ENCODE data around the gene DNAJB1. TPM values are rescaled to one million over a fixed set of nuclear protein-coding genes. Genes with fewer than 3 reads are reported as not detected.
A peak's percentile ranks its signal among the peaks of the same experiment; 100 is the strongest.

DNAJB1 gene
- total and polyA plus RNA-seq, 4 donors = 72.2 to 171 (median 94.5) TPM

DNA sequence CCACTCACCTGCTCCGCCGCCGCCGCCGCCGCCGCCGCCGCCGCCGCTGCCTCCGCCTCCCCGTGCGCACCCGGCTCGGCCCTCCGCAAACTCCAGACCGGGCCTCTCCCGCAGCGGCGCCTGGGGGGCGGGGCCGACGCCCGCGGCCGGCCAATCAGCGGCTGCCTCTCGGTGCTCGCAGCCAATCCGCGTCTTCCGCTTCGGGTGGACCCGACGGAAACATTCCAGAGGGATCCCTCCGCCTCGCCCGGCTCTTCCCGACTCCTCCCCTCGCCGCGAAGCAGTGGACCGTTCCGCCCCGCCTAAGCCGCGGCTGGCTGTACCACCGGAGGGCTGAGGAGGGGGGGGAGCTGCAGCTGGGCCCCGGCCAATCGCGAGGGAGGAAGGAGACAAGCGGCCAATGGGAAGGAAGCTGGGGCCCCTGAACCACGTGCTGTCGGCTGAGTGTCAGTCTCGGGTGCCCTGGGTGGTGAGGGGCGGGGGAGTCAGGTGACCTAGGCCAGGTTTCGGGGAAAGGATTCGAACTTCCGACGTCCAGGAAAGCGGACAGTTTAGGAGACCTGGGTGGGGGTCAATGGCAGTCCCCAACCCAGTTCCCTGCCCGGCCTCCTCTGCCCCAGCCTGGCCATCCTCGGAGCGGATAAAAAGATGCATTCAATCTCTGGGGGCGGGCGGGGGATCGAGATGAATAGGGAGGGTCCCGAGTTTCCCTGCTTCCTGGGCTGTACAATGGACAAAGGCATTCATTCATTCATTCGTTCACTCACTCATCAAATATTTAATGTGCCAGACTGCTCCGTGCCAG lies 22.0 kb downstream of the DNAJB1 start, which contains the start of gene GIPC1:
Gene GIPC1, minus strand, starts transcription at position 99 of the 805 bp plus-strand sequence. CDS start 13,151 bp downstream, outside the sequence.
- Histone ChIP-seq H3K27ac (ENCODE audit: low read depth in 1 of 2, low read length in 1 of 2) (peak within 1 kb of the TSS; percentile 64 to 91), H3K9ac (ENCODE audit: insufficient read depth in 1 of 2, low read length in 2 of 2) (peak within 1 kb of the TSS; percentile 25 to 53), H3K9me3 (ENCODE audit: control insufficient read depth in 4 of 4, insufficient read depth in 3 of 4, low read length in 3 of 4) (no peaks in the 10 kb centered on the region), H3K4me1 (ENCODE audit: control insufficient read depth in 5 of 5, insufficient read depth in 5 of 5, low read length in 5 of 5) (peaks cover 0 to 18% (median 9%) of the 10 kb centered on the region in 5 donors), H3K27me3 (ENCODE audit: control insufficient read depth in 3 of 3, insufficient read depth in 3 of 3, low read length in 2 of 3) (no peaks in the 10 kb centered on the region), H3K36me3 (ENCODE audit: control insufficient read depth in 4 of 4, insufficient read depth in 4 of 4, low read length in 4 of 4) (peaks cover 0 to 9% (median 3%) of the 10 kb centered on the region in 4 donors), H3K4me3 (peak within 1 kb of the TSS; percentile 61)
- no peak for TF ChIP-seq CTCF (IDR thresholded peaks at IDR 0.05; ENCODE audit: control extremely low read depth, extremely low read depth)
- peak; percentile 99 to 100 (median 99) for DNase-seq
- 5 to 8% methylated on average over 44 to 63 of the region's 71 CpGs for WGBS, 2 donors
- peak; percentile 94 for ATAC-seq (ENCODE audit: insufficient read depth, low FRiP score)

- no peaks in the 10 kb centered on the region for H3K9me3 ChIP-seq (ENCODE audit: control insufficient read depth in 4 of 4, insufficient read depth in 3 of 4, low read length in 3 of 4)
- ATAC-seq (ENCODE audit: insufficient read depth, low FRiP score) (no peak), DNase-seq (no peak)
- 0 to 2% methylated on average over 20 to 28 of the region's 28 CpGs for WGBS, 2 donors
- H3K9ac ChIP-seq (ENCODE audit: insufficient read depth in 1 of 2, low read length in 2 of 2) = peak overlapping the region; percentile 25 to 53
- peak overlapping the region; percentile 64 to 81 for H3K27ac ChIP-seq (ENCODE audit: low read depth in 1 of 2, low read length in 1 of 2)
- H3K4me3 ChIP-seq = peak overlapping the region; percentile 61
- peaks cover 0 to 9% (median 3%) of the 10 kb centered on the region in 4 donors for H3K36me3 ChIP-seq (ENCODE audit: control insufficient read depth in 4 of 4, insufficient read depth in 4 of 4, low read length in 4 of 4)
- peaks cover 0 to 18% (median 9%) of the 10 kb centered on the region in 5 donors for H3K4me1 ChIP-seq (ENCODE audit: control insufficient read depth in 5 of 5, insufficient read depth in 5 of 5, low read length in 5 of 5)
- TF ChIP-seq CTCF (IDR thresholded peaks at IDR 0.05; ENCODE audit: control extremely low read depth, extremely low read depth) = no peak
- H3K27me3 ChIP-seq (ENCODE audit: control insufficient read depth in 3 of 3, insufficient read depth in 3 of 3, low read length in 2 of 3) = no peaks in the 10 kb centered on the region
Observed at GRCh38 chr19:14495672-14496028, 22.5 kb downstream of the DNAJB1 start.

DNA sequence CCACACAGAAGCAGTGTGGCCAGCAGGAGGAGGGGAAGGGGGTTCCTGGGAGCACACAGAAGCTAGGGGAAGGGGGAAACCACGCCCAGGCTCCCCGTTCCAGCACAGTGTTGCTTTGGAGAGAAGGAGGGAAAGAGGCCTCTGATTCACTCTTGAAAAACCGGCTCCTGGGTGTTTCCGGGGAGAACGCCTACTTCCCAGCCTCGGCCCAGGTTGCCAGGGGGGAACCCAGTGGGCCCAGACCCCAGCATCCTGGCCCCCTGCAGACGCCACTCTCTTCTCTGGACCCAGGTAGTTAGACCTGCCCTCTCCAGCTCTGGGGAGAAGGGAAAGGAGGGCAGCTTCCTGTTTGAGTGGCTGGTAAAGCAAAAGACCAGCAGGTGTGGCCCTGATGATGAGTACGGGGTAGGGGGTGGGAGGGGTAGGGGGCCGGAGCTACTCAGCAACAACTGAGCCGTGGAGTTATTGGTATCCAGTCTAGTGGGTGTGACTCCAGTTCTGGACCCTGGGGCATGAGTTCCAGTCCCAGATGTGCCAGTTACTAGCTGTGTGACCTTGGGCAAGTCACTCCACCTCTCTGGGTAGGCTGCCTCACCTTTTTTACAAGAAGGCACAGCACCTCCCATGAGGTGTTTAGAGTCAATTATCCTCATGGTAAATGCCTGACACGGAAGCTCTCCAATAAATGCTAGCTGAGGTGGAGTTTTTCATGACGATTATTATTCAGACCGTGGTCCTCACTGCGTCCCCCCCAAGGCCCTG lies 23.1 kb downstream of the DNAJB1 start:
- Histone ChIP-seq H3K27me3 (ENCODE audit: control insufficient read depth in 3 of 3, insufficient read depth in 3 of 3, low read length in 2 of 3) (no peaks in the 10 kb centered on the region), H3K4me1 (ENCODE audit: control insufficient read depth in 5 of 5, insufficient read depth in 5 of 5, low read length in 5 of 5) (peaks cover 0 to 18% (median 9%) of the 10 kb centered on the region in 5 donors), H3K27ac (ENCODE audit: low read depth in 1 of 2, low read length in 1 of 2) (peak overlapping the region in 1 of 2 donors; percentile 68), H3K9me3 (ENCODE audit: control insufficient read depth in 4 of 4, insufficient read depth in 3 of 4, low read length in 3 of 4) (no peaks in the 10 kb centered on the region), H3K4me3 (peak overlapping the region; percentile 61), H3K36me3 (ENCODE audit: control insufficient read depth in 4 of 4, insufficient read depth in 4 of 4, low read length in 4 of 4) (peaks cover 0 to 9% (median 3%) of the 10 kb centered on the region in 4 donors), H3K9ac (ENCODE audit: insufficient read depth in 1 of 2, low read length in 2 of 2) (peak overlapping the region; percentile 25 to 53)
- WGBS, 2 donors = 18 to 34% methylated on average over 13 to 14 of the region's 14 CpGs
- ATAC-seq (ENCODE audit: insufficient read depth, low FRiP score) (no peak), DNase-seq (peak in 1 of 3 donors; percentile 44)
- TF ChIP-seq CTCF (IDR thresholded peaks at IDR 0.05; ENCODE audit: control extremely low read depth, extremely low read depth) = no peak

Measured in lung (tissue), 12 donors.